KG1 (cell line): ENCODE results near the gene TKT.
"Not testable (repeated sequence)": the region's sequence is repeated elsewhere in the genome, so short reads cannot be mapped to it uniquely, and the experiment has no call there.

Experiments used
- DNase-seq: peaks from one replicate; lab custom pipeline; 2025; lab: John Stamatoyannopoulos, UW

The TKT gene, protein sequence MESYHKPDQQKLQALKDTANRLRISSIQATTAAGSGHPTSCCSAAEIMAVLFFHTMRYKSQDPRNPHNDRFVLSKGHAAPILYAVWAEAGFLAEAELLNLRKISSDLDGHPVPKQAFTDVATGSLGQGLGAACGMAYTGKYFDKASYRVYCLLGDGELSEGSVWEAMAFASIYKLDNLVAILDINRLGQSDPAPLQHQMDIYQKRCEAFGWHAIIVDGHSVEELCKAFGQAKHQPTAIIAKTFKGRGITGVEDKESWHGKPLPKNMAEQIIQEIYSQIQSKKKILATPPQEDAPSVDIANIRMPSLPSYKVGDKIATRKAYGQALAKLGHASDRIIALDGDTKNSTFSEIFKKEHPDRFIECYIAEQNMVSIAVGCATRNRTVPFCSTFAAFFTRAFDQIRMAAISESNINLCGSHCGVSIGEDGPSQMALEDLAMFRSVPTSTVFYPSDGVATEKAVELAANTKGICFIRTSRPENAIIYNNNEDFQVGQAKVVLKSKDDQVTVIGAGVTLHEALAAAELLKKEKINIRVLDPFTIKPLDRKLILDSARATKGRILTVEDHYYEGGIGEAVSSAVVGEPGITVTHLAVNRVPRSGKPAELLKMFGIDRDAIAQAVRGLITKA

DNA sequence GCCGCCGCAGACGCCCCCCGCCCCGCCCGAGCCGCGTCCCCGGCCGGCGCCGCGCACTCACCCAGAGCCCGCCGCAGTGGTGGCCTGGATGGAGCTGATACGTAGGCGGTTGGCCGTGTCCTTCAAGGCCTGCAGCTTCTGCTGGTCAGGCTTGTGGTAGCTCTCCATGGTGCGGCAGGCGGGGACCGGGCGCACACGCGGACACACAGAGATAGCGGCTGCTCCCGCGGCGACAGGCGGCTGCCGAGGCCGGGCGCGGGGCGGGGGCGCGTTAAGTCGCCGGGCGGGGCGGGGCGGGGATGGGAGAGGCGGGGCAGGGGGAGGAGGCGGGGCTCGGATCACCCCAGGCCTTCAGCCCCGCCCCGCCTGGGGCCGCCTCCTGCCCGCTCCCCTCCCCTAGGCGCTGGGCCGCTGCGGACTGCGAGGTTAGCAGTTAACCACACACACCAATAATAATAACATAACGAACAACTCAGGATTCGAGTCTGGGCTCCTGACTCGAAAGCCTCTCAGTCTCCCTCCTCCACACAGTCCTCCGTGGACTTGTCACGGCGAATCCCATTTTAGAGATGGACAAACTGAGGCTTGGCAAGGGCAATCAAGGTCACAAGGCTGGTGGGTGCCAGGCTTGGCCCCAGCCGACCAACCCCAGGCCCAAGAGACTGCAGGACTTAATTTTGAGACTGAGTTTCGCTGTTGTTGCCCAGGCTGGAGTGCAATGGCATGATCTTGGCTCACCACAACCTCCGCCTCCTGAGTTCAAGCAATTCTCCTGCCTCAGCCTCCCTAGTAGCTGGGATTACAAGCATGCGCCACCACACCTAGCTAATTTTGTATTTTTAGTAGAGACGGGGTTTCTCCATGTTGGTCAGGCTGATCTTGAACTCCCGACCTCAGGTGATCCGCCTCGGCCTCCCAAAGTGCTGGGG, at the start of gene TKT:
TSS of gene TKT (minus strand) at position 248 of the 929 bp plus-strand sequence. CDS start at position 168, 80 bp downstream.
- peak; percentile 76 for DNase-seq

DNA sequence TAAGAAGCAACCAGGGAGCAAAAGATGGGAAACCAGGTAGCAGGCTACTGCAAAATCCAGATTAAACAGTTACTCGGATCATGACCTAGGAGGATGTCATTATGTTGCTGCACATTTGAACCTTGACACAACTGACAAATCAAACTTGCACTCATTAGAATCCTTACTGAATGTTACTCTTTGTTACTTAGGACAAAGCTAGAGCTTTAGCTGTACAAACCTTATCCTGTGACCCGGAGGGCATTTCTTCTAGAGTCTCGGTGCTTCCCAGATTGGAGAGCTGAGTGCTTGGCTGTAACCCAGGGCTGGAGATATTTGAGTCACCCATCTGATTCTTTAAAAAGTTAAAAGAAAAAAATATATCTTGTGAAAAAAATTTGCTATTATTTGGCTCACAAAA, 48.1 kb upstream of the TKT start:
- DNase-seq = no peak

DNA sequence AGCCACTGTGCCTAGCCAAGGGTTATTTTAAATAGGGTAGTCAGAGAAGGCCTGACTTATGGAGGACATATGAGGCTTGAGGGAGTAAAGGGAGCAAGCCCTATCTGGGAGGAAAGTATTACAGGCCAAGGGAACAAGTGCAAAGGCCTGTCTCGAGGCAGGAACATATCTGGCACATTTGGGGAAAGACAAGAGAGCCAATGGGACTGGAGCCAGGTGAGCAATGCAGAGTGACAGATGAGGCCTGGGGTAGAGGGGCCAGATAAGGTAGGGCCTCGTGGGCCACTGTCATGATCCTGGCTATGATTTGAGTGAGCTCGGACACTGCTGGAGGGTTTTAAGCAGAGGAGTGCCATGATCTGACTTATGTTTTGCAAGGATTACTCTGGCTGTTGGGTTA, 47.7 kb upstream of the TKT start:
- DNase-seq = no peak

DNA sequence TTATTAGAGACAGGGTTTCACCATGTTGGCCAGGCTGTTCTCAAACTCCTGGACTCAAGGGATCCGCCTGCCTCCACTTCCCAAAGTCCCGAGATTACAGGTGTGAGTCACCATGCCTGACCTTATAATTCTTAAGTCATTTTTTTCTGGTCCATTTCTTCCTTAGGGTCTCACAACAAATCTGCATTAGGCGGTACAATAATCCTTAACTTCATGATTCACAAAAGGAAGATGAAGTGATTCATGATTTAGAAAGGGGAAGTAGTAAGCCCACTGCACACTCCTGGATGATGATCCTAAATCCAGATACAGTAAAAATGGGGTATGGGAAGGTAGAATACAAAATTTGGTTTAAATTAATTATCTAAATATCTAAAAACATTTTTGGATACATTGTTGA, 45.0 kb upstream of the TKT start:
- DNase-seq = no peak

DNA sequence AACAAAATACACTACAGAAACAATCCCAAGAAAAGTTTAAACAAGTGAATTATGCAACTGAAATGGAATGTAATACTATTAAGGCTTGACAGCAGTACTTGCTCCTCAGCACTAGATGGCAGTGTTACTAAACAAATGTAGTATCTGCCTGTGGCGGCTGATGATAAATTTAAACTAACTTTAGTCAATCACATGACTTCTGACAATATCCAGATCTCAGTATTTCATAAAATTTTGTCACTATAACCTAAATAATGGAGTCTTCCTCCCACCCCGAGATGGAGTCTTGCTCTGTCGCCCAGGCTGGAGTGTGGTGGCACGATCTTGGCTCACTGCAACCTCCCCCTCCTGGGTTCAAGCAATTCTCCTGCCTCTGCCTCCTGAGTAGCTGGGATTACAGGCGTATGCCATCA, 43.8 kb upstream of the TKT start:
- DNase-seq = peak; percentile 19

DNA sequence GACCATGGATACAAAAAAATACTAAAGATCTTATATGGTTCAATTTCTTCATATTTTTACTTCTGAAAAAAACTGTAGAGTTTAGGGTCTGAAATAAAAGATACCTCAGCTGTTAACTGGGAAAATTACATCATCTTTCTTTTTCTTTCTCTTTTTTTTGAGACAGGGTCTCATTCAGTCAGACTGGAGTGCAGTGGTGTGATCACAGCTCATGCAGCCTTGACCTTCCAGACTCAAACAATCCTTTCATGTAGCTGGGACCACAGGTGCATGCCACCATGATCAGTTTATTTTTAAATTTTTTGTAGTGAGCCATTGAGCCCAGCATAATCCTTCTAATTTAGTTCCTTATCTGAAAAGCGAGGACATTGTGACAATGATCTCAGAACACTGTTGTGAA, 39.6 kb upstream of the TKT start:
- DNase-seq = no peak

DNA sequence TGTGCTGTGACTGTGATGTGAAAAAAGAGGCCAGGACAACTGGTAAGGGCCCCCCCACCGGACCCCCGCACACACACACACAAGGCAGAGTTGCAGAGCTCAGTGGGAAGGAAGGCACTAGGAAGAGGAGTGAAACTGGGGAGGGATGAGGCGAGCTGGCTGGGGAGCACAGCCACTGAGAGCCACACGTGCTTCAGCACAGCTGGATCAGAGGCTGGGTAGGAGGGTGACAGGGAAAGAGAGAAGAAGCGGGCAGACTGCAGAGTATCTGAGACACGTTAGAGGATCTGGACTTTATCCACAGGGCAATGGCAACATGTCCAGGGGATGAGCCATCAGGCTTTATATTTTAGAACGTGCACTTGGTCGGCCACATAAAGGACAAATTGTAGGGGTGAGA, 38.0 kb upstream of the TKT start:
- no peak for DNase-seq

DNA sequence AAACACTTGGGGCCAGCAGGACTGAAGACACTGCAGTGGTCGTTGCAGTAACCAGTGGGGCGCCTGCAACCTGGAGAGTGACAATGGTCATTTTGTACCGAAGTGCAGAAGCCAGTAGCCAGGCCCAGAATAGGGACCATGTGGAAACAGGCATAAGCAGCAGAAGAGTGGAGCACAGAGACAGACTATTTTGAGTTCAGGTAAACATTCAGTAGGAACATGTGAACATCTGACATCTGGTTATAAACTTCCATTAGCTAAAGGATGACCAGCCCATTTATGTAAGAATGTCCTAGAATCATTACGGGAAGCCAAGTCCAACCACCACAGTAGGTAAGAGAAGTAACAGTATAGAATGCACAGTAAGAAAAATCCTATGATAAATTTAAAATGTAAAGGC, 32.4 kb upstream of the TKT start:
- no peak for DNase-seq

DNA sequence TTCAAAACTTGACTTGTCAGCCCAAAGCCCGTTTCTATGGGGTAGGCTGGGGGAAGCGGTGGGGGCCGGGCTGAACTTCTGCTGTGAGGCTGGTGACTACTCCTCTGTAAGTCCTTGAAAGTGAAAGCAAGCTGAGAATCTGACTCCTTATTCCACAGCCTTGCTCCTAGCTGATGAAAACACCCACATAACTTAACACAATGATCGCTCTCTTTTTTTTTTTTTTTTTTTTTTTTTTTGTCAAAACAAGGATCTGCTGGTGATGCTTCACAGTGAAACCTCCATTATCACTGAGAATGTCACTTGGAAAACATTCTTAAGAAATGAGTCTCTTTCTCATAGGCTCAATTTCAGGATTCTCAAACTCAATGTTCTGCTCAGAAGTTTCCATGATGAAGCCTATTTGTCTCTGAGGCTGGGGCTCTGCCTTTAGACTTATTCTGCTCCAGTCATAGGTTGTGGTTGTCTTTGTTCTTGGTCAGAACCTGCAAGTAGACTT, 31.4 kb upstream of the TKT start:
- no peak for DNase-seq

DNA sequence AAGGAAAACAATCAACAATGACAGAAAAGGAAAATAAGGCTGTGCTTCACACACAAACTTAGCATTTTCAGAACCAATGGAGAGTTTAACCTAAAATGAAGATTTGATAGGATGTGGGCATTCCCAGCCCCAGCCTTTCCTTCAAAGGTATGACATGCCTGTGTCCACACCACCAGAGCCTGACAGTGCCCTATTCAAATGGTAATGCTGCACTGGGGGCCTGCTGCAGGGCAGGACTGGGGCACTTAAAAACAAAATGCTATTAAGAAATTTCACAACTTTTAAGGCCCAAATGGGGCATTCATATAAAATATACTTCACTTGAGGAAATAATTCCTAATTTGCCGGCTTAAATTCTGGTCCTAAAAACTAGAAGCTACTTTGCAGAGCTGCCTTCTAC, 30.9 kb upstream of the TKT start:
- DNase-seq = no peak

DNA sequence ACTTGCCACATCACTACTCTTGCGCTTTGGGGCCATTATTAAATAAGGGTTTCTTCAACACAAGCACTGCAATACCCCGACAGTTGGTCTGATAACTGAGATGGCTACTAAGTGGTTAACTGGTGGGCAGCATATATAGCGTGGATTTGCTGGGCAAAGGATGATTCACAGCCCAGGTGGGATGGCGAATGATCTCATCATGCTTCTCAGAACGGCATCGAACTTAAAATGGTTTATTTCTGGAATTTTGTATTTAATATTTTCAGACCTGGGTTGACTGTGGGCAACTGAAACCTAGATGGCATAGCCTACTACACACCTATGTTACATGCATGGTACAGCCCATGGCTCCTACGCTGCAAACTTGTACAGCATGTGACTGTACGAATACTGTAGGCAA, 26.8 kb upstream of the TKT start:
- no peak for DNase-seq

DNA sequence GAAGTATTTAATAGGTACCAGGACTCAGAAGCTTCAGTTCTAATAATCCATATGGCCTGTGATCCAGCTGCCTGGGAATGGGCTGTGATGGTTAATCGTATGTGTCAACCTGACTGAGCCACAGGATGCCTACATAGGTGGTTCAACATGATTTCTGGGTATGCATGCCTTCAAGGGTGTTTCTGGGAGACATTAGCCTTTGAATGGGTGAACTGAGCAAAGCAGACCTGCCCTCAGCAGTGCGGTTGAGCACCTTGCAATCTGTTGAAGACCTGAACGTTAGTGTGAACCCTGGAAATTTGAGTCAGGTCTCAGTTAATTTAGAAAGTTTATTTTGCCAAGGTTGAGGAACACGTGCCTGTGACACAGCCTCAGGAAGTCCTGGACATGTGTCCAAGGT, 22.8 kb upstream of the TKT start:
- no peak for DNase-seq

DNA sequence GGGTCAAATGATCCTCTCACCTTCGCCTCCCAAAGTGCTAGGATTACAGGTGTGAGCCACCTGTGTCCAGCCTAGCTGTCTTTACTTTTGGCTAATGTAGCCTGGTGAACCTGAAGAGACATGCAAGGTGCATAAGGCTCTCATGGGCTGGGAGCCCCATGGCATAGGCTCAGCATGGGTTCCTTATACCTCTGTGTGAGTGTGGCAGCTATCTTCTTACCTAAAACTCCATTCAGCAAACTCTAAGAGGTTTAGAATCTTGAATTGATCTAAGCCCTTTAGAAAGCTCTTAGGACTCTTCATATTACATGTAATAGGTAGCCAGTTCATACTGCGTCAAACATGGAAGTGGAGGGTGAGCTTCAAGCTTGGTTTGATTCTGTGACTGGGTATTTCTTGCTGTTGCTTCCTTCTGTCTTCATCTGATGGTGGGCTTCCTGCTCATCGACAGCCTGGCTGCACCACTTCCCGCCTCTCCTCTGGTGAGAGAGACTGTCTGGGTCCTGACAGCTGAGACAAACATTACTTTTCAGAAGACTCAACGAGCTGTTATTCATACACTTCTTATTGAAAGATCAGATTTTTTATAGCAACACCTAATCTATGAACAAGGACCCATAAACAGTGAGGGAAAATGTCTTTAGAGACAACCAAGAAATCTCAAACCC, 19.2 kb upstream of the TKT start:
- DNase-seq = peak; percentile 45

DNA sequence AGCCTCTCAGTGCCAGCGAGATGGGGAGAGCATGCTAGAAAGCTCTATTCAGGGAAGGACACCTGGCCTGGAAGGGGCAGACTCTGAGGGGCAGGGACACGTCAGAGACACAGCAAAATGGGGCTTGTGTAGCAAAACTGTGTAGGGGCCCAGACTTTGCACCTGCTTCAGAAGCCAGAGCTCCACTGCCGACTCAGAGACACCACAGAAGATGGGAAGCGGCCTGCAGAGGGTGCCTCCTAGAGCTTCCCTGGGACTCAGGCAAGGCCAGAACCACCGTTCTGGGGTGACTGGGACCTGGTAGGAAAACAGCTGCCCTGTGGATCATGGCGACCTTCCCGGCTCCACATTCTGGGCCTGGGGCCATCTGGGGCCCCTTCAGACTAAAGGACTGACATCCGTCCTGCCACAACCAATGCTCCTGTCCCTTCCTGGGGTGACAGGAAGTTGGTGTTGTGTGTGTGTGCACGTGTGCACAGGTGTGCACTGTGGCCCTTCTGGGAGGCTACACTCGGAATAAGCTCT, 17.4 kb upstream of the TKT start:
- no peak for DNase-seq

DNA sequence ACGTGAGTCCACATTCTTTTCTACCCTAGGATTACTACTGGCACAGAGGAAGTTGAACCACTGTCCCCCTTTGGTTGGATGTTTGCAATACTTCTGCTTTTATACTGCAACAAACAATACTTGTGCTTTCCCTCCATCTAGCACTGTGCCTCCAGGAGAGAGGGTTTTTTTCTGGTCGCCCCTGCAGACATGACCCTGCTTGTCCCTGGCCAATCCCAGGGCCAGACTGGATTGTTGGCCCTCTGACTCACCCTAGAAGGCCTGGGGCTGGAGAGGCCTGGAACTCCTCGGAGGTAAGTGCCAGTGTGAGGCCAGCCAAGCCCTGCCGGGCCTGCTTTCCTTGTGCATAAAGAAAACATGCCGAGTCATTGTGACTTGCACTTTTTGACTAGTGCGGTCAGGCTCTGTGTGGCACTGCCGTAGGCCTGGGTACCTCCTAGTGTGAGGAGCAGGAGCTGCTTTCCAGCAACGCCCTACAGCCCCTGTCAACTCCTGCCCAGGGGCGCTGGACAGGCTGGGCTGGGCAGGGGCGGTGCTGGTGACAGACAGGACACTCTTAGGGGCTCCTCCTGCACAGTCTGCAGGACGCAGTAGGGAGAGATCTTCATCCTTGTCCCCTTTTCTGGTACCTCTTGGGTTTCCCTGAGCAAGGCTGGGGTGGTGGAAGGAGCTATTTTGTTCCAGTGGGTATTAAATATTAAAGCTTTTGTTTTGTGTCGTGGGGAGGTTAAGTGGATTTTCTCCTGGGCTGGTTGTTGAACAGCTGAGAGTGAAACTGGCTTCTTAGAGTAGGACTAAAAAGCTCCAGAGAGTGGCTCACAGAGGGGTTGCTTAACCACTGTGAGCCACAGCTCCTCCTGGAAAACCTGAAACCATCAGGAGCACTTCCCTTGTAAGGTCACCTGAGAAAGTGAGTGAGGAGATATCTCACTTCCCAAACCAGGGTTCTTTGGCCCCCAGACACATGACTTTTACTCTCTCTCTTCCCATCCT, 14.4 kb upstream of the TKT start:
- DNase-seq = peak; percentile 90

DNA sequence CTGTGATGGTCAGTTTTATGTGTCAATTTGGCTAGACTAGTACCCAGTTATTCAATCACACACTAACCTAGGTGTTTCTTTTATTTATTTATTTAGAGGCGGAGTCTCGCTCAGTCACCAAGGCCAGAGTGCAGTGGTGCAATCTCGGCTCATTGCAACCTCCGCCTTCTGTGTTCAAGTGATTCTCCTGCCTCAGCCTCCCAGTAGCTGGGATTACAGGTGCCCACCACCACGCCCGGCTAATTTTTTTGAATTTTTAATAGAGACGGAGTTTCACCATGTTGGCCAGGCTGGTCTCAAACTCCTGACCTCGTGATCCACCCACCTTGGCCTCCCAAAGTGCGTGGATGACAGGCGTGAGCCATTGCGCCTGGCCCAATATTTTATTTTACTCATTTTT, 13.4 kb upstream of the TKT start:
- not testable (repeated sequence) for DNase-seq

DNA sequence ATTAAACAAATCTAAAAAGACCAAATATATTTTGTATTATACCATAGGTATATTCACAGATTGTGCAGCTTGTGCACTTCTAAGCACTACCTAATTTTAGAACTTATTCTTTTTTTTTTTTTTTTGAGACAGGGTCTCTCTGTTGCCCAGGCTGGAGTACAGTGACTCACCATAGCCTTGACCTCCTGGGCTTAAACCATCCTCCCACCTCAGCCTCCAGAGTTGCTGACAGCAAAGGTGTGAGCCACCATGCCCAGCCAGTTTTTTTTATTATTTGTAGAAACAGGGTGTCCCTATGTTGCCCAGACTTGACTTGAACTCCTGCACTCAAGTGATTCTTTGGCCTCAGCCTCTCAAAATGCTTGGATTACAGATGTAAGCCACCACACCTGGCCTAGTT, 11.9 kb upstream of the TKT start:
- no peak for DNase-seq

DNA sequence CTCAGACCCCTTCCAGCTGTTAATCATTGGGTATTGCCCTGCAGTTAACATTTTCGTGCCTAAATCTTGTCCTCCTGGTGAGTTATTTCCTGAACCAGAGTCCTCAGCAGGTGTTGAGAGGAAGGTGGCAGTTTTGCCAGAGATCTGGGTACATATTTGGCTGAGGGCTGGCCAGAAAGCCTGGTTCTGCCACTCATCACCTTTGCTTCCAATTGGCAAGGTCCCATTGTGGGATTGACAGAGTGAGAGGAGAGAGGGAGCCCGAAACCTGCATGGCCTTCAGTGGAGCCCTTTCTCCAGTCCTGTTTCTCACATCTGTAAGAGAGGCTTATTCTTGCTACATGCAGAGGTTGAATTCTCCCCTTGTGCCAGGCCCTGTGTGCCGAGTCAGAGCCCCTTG, 8.9 kb upstream of the TKT start:
- DNase-seq = no peak

DNA sequence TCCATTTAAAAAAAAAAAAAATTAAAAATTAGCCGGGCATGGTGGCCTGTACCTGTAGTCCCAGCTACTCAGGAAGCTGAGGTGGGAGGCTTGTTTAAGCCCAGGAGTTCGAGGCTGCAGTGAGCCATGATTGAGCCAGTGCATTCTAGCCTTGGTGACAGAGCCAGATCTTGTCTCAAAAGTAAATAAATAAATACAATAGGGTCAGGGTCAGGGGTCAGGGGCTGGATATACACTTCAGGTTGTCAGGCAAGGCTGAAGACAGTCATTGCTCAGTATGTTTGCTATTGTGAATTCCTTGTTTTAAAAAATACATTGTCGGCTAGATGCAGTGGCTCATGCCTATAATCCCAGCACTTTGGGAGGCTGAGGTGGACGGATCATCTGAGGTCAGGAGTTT, 8.1 kb upstream of the TKT start:
- DNase-seq = no peak

DNA sequence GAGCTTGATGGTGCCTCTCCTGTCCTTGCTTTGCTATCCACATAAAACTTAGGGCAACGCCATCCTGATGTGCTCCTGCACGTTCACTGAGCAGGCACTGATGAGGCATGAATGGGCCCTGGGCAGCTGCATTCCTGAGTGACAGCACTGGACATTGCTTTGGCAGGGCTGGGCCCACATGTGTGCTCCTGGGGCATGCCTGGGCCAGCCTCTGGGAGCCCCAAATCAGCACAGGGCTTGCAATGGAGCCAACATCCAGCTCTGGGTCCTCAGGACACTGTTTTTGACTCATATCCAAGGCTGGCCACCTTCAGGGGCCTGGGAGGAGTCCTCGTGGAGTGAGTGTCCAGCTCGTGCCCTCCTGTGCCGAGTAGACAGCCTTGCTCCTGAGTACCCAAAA, 5.9 kb upstream of the TKT start:
- DNase-seq = no peak
